Right lobe of liver (tissue), 6 donors: ENCODE data around the gene SLMAP. TPM values are rescaled to one million over a fixed set of nuclear protein-coding genes. Genes with fewer than 3 reads are reported as not detected.
"Not testable (repeated sequence)": the region's sequence is repeated elsewhere in the genome, so short reads cannot be mapped to it uniquely, and the experiment has no call there.

Experiments used
- ATAC-seq, 4 donors: fragments of 200-7000 bp; cut with Tn5 transposase; one replicate each; pipeline ENCODE4 v1.9.1; 2020; ENCODE audit warnings: mild to moderate bottlenecking in 4 of 4, moderate library complexity in 4 of 4
- DNase-seq, 3 donors: peaks; one replicate each; pipeline ENCODE4 v3.0.0-alpha.2; 2020
- H3K27ac ChIP-seq, 3 donors: fragments of 200-600 bp; one replicate each; pipeline ENCODE4 v1.8.0; 2022
- H3K27me3 ChIP-seq, 2 donors: fragments of 200-600 bp; one replicate each; pipeline ENCODE4 v1.8.0; 2022
- H3K36me3 ChIP-seq, 4 donors: fragments of 200-600 bp; sonication (generic) in 1 of 4; one replicate each; pipeline versions ENCODE4 v1.5.1 to v1.8.0; 2017 to 2022; ENCODE audit warnings: control low read depth in 1 of 4
- H3K4me1 ChIP-seq, 4 donors: fragments of 200-600 bp; sonication (generic) in 1 of 4; one replicate each; pipeline versions ENCODE4 v1.5.1 to v1.8.0; 2017 to 2022; ENCODE audit warnings: control low read depth in 1 of 4
- H3K4me3 ChIP-seq, 3 donors: fragments of 200-600 bp; one replicate each; pipeline ENCODE4 v1.8.0; 2022
- H3K9me3 ChIP-seq, 4 donors: fragments of 200-600 bp; sonication (generic) in 1 of 4; one replicate each; pipeline versions ENCODE4 v1.5.1 to v1.8.0; 2017 to 2022; ENCODE audit warnings: control low read depth in 1 of 4
- POLR2A ChIP-seq: fragments of 450-650 bp; IDR thresholded peaks from one replicate; pipeline ENCODE4 v1.6.1; 2017; ENCODE audit warnings: antibody characterized with exemption, mild to moderate bottlenecking
- whole genome bisulfite sequencing: methylation state at CpG from one replicate; pipeline ENCODE4 v1.1.6; 2018; ENCODE audit warnings: low coverage, low lambda C conversion rate; ENCODE audit not compliant: insufficient coverage; ENCODE audit errors: missing lambda C conversion rate; 5-methylcytosine and 5-hydroxymethylcytosine counted together
- intact Hi-C, 2 donors: fragments of 100-400 bp; cut with DNase I; formaldehyde crosslinking; loops; one replicate each; pipeline versions ENCODE4 v1.11.2 to v1.14.1; 2022
- total RNA-seq, 6 experiments: library from RNA; depleted of rRNA in 2 of 6; stranded (reverse); fragments of >200 nt in 2 of 6; fragmentation: NEBNext Ultra II Directional in 3 of 6; extraction: Animal tissue kit (Norgen Biotek cat#: 25700) in 3 of 6; gene quantifications; one replicate each; pipeline versions ENCODE4 v1.1.0 to v1.2.4, GENCODE V29; 2016 to 2023
- TF ChIP-seq, protein P1 (sequence below), 4 donors: fragments of 200-600 bp in 3 of 4; fragments of 450-650 bp in 1 of 4; IDR thresholded peaks; one replicate each; pipeline versions ENCODE4 v1.5.1 to v1.8.0; 2016 to 2022; ENCODE audit warnings: antibody characterized with exemption in 4 of 4, mild to moderate bottlenecking in 2 of 4
- donor health status: DM: no; HTN: yes; CAD: no.
- donor health status: DM: no; HTN: no; CAD: no.
- donor health status: DM: no; HTN: no; CAD: no.
- donor health status: DM: no; HTN: yes; CAD: no.
- donor health status: DM: no; HTN: yes; CAD: no.

Gene SLMAP
- total RNA-seq, 6 experiments from 2014 or later = 21.1 to 34.9 (median 25.1) TPM

GRCh38 chr3:57805674-57806073 lies 49.6 kb downstream of the SLMAP start:
- Histone ChIP-seq H3K36me3 (no peaks in the 10 kb centered on the region), H3K4me3 (no peak overlapping the region), H3K4me1 (peaks cover 0 to 33% (median 4%) of the 10 kb centered on the region in 4 donors), H3K27ac (no peak overlapping the region), H3K27me3 (no peaks in the 10 kb centered on the region), H3K9me3 (no peaks in the 10 kb centered on the region)
- intact Hi-C loops = no loop called here
- 100% methylated on average over 1 of the region's 1 CpG for WGBS
- TF ChIP-seq, protein P1, sequence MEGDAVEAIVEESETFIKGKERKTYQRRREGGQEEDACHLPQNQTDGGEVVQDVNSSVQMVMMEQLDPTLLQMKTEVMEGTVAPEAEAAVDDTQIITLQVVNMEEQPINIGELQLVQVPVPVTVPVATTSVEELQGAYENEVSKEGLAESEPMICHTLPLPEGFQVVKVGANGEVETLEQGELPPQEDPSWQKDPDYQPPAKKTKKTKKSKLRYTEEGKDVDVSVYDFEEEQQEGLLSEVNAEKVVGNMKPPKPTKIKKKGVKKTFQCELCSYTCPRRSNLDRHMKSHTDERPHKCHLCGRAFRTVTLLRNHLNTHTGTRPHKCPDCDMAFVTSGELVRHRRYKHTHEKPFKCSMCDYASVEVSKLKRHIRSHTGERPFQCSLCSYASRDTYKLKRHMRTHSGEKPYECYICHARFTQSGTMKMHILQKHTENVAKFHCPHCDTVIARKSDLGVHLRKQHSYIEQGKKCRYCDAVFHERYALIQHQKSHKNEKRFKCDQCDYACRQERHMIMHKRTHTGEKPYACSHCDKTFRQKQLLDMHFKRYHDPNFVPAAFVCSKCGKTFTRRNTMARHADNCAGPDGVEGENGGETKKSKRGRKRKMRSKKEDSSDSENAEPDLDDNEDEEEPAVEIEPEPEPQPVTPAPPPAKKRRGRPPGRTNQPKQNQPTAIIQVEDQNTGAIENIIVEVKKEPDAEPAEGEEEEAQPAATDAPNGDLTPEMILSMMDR (IDR thresholded peaks at IDR 0.05) = no peak
- no peak for TF ChIP-seq POLR2A
- DNase-seq (no peak), ATAC-seq (no peak)

DNA sequence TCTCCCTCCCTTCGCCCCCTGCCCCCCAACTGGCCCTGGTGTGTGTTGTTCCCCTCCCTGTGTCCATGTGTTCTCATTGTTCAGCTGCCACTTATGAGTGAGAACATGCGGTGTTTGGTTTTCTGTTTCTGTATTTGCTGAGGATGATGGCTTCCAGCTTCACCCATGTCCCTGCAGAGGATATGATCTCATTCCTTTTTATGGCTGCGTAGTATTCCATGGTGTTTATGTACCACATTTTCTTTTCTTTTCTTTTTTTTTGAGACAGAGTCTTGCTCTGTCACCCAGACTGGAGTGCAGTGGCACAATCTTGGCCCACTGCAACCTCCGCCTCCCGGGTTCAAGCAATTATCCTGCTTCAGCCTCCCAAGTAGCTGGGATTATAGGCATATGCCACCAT lies 50.1 kb downstream of the SLMAP start:
- intact Hi-C loops, H3K27ac ChIP-seq, H3K9me3 ChIP-seq, ATAC-seq, H3K4me3 ChIP-seq, H3K36me3 ChIP-seq, DNase-seq, H3K27me3 ChIP-seq: not testable (repeated sequence)
- H3K4me1 ChIP-seq = peaks cover 0 to 34% (median 4%) of the 10 kb centered on the region in 4 donors
- 88% methylated on average over 4 of the region's 5 CpGs for WGBS

DNA sequence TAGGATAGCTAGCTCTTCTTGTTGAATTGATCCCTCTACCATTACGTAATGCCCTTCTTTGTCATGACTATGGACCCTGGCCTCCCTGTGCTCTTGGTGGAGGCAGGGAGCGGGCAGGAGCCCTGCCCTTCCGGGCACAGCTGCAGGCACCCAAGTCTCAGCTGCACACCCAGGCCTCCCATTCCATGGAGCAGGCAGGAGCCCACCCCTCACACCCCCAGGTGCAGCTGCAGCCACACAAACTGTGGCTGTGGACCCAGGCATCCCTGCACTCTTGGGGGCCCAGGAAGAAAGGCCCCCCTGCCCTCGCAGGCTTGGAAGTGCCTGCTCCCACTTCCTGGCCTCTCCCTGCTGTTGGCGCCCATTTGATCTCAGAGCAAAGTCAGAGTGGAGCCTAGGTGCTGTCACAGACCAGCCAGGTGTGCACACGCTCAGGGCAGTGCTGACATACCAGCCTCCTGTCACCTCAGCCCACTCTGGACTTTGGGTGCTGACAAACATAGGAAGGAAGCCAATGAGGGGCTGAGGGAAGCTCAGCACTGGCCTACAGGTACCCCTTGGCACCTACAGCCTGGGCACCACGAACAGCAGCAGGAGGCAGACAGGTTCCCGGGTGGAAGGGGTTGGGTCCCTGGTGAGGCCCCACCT lies 53.0 kb downstream of the SLMAP start:
- H3K27me3 ChIP-seq = no peaks in the 10 kb centered on the region
- no peak overlapping the region for H3K4me3 ChIP-seq
- H3K36me3 ChIP-seq = no peaks in the 10 kb centered on the region
- intact Hi-C loops = no loop called here
- 91% methylated on average over 5 of the region's 8 CpGs for WGBS
- peak in 2 of 4 donors; percentile 25 to 30 for ATAC-seq
- no peak overlapping the region for H3K27ac ChIP-seq
- H3K4me1 ChIP-seq = peaks cover 0 to 11% (median 0%) of the 10 kb centered on the region in 4 donors
- TF ChIP-seq, protein P1 (IDR thresholded peaks at IDR 0.05) = no peak
- no peak for TF ChIP-seq POLR2A
- DNase-seq = no peak
- no peaks in the 10 kb centered on the region for H3K9me3 ChIP-seq

DNA sequence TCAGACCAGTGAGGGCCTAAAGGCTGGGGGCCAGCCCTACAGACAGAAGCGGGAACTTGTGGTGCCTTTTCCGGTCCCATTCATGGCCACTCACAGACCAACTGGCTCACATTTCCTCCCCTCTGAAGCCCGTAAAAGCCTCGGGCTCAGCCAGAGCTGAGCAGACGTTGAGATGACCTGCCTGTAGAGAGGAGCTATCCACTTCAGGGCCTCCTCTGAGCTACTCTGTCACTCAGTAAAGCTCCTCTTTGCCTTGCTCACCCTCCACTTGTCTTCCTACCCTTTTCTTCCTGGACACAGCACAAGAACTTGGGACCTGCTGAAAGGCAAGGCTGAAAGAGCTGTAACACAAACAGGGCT lies 53.5 kb downstream of the SLMAP start:
- H3K36me3 ChIP-seq = no peaks in the 10 kb centered on the region
- DNase-seq (no peak), ATAC-seq (peak in 2 of 4 donors; percentile 12 to 26)
- no peak overlapping the region for H3K27ac ChIP-seq
- H3K4me1 ChIP-seq = peaks cover 0 to 11% (median 0%) of the 10 kb centered on the region in 4 donors
- TF ChIP-seq POLR2A = no peak
- TF ChIP-seq, protein P1 (IDR thresholded peaks at IDR 0.05) = no peak
- WGBS = 94% methylated on average over 3 of the region's 5 CpGs
- intact Hi-C loops = no loop called here
- no peaks in the 10 kb centered on the region for H3K27me3 ChIP-seq
- no peaks in the 10 kb centered on the region for H3K9me3 ChIP-seq
- H3K4me3 ChIP-seq = no peak overlapping the region

DNA sequence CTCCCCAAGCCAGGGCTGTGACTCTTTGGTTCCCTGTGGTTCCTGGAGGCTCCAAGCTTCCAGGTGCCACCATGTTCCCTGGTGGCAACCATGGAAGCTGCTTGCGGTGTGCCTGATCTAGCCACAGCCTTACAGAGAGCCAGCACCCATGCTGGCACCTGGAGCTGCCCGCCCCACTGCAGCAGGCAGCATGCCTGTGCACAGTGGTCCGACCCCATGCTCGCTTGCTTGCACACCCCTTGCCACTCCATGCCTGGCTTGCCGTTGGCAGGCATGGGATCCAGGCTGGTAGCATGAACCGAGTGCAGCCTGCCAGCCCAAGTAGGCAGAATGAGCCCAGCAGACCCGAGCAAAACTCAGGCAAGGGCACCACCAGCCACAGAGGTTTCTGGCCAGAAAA lies 53.9 kb downstream of the SLMAP start:
- intact Hi-C loops = loop anchor here in 1 of 2 donors (10.0 kb wide), 1 partner anchor 45 kb away; no protein-coding TSS in a partner anchor
- 80% methylated on average over 1 of the region's 7 CpGs for WGBS
- Histone ChIP-seq H3K9me3 (no peaks in the 10 kb centered on the region), H3K27me3 (no peaks in the 10 kb centered on the region), H3K4me1 (peaks cover 0 to 11% (median 0%) of the 10 kb centered on the region in 4 donors), H3K36me3 (no peaks in the 10 kb centered on the region), H3K4me3 (no peak overlapping the region), H3K27ac (no peak overlapping the region)
- ATAC-seq (peak in 1 of 4 donors; percentile 12), DNase-seq (no peak)
- no peak for TF ChIP-seq POLR2A
- TF ChIP-seq, protein P1 (IDR thresholded peaks at IDR 0.05) = no peak
